IPS DF 6.9 (cell line): ENCODE results near the gene TRABD2B.
A peak's percentile ranks its signal among the peaks of the same experiment; 100 is the strongest.

ENCODE experiments used
- DNase-seq: peaks from one replicate; pipeline ENCODE4 v3.0.0-alpha.2; 2013; ENCODE audit warnings: low read depth, low spot score
- H3K27ac ChIP-seq: one replicate; pipeline ENCODE4 v1.5.1; 2013; ENCODE audit warnings: low read length, control low read depth
- H3K27me3 ChIP-seq: 2 replicates; pipeline ENCODE4 v1.6.1; 2013; ENCODE audit warnings: mild to moderate bottlenecking, low read length; ENCODE audit not compliant: control insufficient read depth, insufficient read depth
- H3K36me3 ChIP-seq: 2 replicates; pipeline ENCODE4 v1.6.1; 2013; ENCODE audit warnings: low read length; ENCODE audit not compliant: control insufficient read depth, insufficient read depth
- H3K4me1 ChIP-seq: 2 replicates; pipeline ENCODE4 v1.6.1; 2013; ENCODE audit warnings: low read length; ENCODE audit not compliant: control insufficient read depth, insufficient read depth
- H3K4me3 ChIP-seq: 2 replicates; pipeline ENCODE4 v1.5.1; 2013; ENCODE audit warnings: mild to moderate bottlenecking, low read length
- H3K9me3 ChIP-seq: 2 replicates; pipeline ENCODE4 v1.6.1; 2013; ENCODE audit warnings: low read length, inconsistent platforms; ENCODE audit not compliant: control insufficient read depth, insufficient read depth
- WGBS: extraction: QIAGEN DNeasy Blood & Tissue Kit; methylation state at CpG from one replicate; pipeline ENCODE4 v1.1.7; 2013; ENCODE audit warnings: mixed read lengths, missing lambda C conversion rate; ENCODE audit not compliant: insufficient read length, insufficient coverage; 5-methylcytosine and 5-hydroxymethylcytosine counted together

The TRABD2B gene

DNA sequence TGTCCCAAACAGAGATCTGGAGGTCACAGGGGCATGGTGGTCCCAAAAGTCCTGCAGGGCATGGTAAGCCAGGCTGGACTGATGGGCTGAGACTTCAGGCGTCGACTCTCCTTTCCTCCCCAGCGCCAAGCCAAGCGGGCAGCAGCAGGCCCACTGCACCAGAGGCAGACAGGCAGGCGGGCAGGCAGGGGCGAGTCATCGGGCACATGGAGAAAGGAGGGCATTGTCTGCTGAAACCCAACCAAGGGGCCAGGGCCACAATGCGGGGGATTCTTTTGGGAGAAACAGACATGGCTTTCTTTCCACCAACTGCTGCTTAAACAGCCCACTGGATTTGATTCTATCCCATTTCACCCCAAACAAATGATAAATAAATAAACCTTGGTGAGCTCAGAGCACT lies 46.2 kb downstream of the TRABD2B start:
- no peak overlapping the region for H3K4me3 ChIP-seq
- no peaks in the 10 kb centered on the region for H3K36me3 ChIP-seq
- H3K9me3 ChIP-seq, result 0 out of 2 replicates have a peak, but pooled peaks cover 2% of the 10 kb centered on the region
- no peaks in the 10 kb centered on the region for H3K4me1 ChIP-seq
- no peaks in the 10 kb centered on the region; the same call in 1 of the 2 replicates for H3K27me3 ChIP-seq
- no peak for DNase-seq
- H3K27ac ChIP-seq, result no peak overlapping the region
- WGBS, result no CpG with 5 or more reads among the region's 8 CpGs

DNA sequence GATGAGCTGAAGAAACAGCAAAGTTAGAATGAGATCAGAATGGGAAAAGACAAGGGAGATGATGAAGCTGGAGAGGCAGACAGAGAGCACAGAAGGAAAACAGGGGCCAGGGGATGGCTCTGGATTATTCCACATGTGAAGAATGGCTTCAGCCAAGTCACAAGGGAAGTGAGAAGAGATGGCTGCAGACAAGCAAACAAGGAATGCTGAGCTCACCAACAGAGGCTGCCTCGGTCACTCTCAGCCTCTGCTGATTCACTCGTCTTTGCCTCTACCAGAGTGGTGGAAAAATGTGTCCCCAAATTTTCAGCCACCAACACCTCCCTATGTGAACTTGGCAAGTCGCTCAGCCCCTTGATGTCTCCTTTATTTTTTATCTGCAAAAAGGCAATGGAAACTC lies 46.7 kb downstream of the TRABD2B start:
- WGBS, result no CpG with 5 or more reads among the region's 3 CpGs
- DNase-seq, result no peak
- Histone ChIP-seq H3K36me3 (no peaks in the 10 kb centered on the region), H3K27me3 (no peaks in the 10 kb centered on the region; the same call in 1 of the 2 replicates), H3K27ac (no peak overlapping the region), H3K4me1 (no peaks in the 10 kb centered on the region), H3K9me3 (no peaks in the 10 kb centered on the region), H3K4me3 (no peak overlapping the region)

DNA sequence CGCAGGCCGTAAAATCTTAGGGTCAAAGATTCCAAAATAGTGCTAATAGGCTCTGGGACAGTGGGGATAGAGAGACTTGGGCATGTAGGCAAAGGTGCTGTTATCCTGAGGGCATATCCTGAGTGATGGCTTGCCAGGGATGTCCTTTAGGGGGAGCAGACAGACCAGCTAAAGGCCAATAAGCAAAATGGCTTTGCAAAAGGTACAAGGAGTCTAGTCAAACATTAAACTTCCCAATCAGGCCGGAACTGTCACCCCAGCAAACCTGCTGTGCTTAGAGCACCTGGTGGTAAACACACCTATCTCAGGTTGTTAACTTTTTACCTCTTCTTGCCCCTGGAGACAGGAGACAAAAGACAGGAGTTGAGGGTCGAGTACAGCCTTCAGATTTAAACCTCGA lies 49.1 kb downstream of the TRABD2B start:
- no peaks in the 10 kb centered on the region for H3K4me1 ChIP-seq
- H3K4me3 ChIP-seq, result no peak overlapping the region
- H3K36me3 ChIP-seq, result no peaks in the 10 kb centered on the region
- H3K27me3 ChIP-seq, result no peaks in the 10 kb centered on the region; the same call in 1 of the 2 replicates
- no CpG with 5 or more reads among the region's 5 CpGs for WGBS
- no peak overlapping the region for H3K27ac ChIP-seq
- DNase-seq, result peak; percentile 35
- no peaks in the 10 kb centered on the region for H3K9me3 ChIP-seq

DNA sequence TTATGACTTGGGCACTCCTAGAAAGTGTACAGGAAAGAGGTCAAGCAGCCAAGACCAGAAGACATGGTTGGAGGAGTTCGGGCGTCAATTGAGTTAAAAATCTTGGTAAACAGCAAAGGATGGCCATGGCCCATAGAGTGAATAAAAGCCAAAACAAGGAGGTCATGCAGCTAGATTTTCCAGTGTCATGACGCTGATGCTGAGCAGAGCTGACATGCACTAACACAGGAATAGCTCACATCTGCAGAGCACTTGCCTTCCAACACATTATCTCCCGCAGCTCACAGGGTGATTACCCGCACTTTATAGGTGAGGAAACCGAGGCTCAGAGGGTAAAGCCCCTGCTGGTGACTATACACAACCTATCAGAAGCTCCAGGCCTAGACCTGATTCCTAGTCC lies 49.7 kb downstream of the TRABD2B start:
- H3K27ac ChIP-seq, result no peak overlapping the region

DNA sequence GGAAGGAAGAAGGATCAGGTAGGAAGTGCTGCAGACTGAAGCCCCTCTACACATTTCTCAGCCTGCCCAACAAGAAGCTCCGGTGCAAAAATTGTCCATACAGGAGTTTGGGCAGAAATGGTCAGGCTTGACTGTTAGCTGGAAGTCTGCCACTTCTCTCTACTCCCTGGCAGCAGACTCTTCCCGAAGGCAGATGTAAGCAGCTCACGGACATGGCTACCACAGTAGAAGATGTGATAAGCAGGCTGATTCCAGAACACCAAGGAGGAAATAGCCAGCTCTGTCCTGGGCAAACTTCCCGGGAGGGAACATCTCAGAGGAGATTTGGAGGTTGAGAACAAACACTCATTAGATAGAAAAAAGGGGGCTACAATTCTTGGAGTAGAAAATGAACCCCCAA lies 52.6 kb downstream of the TRABD2B start:
- no peak for DNase-seq
- H3K27me3 ChIP-seq, result no peaks in the 10 kb centered on the region; the same call in 1 of the 2 replicates
- no peak overlapping the region for H3K27ac ChIP-seq
- H3K36me3 ChIP-seq, result no peaks in the 10 kb centered on the region
- H3K9me3 ChIP-seq, result no peaks in the 10 kb centered on the region
- H3K4me1 ChIP-seq, result no peaks in the 10 kb centered on the region
- no peak overlapping the region for H3K4me3 ChIP-seq
- WGBS, result no CpG with 5 or more reads among the region's 4 CpGs

More for the DNA sequence above, 49.7 kb downstream of the TRABD2B start:
- DNase-seq, result no peak
- no peaks in the 10 kb centered on the region for H3K9me3 ChIP-seq
- no peaks in the 10 kb centered on the region for H3K4me1 ChIP-seq
- WGBS, result no CpG with 5 or more reads among the region's 6 CpGs
- H3K36me3 ChIP-seq, result no peaks in the 10 kb centered on the region
- no peak overlapping the region for H3K4me3 ChIP-seq
- H3K27me3 ChIP-seq, result no peaks in the 10 kb centered on the region; the same call in 1 of the 2 replicates

DNA sequence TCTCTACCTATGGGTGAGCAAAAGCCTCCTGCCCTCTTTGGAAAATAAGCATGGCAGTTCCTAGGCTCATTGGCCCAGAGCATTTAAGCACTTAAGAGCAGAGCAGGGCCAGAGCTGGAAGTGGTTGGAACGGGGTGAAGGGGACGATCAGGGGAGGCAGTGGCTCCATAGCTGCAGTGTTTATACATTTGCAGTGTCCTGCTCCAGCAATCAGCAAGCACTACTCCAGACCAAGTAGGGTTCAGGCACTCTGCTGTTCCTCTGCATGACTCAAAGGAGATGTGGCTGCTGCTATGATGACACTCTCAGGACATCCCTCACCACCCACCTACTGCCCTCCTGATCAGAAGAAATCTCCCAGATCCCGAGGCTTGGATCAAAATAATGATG lies 55.0 kb downstream of the TRABD2B start:
- no peaks in the 10 kb centered on the region for H3K9me3 ChIP-seq
- H3K36me3 ChIP-seq, result no peaks in the 10 kb centered on the region
- no peak overlapping the region for H3K4me3 ChIP-seq
- no peak for DNase-seq
- no peaks in the 10 kb centered on the region; the same call in 1 of the 2 replicates for H3K27me3 ChIP-seq
- WGBS, result no CpG with 5 or more reads among the region's 3 CpGs
- H3K4me1 ChIP-seq, result no peaks in the 10 kb centered on the region
- no peak overlapping the region for H3K27ac ChIP-seq

DNA sequence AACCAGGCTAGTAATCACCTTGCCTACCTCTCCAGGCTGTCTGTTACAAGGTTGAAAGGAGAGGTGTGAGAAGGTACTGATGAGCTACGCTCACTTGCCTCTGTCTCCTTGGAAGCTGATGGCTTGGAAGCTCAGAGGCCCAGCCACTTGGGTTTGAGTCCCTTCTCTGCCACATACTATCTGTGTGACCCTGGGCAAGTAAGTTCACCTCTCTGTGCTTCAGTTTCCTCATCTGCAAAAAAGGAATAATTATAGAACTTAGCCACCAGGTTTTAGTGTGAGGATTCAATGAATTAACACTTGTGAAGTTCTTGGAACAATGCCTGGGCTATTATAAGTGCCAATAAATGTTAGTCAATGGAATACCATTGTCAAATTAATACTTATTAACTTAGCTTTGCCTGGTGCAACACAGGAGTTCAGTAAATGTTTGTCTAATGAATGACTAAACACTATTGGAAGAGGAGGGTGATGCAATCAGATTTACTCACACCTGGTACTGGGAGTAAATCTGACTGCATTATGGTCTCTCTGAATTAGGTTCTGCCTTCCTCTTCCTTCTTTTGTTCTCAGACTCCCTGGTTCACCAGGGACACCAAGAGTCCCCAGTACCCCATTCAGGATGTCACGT lies 55.5 kb downstream of the TRABD2B start:
- WGBS, result no CpG with 5 or more reads among the region's 2 CpGs
- Histone ChIP-seq H3K36me3 (no peaks in the 10 kb centered on the region), H3K9me3 (no peaks in the 10 kb centered on the region), H3K27ac (no peak overlapping the region), H3K27me3 (no peaks in the 10 kb centered on the region), H3K4me1 (no peaks in the 10 kb centered on the region), H3K4me3 (no peak overlapping the region)
- no peak for DNase-seq

DNA sequence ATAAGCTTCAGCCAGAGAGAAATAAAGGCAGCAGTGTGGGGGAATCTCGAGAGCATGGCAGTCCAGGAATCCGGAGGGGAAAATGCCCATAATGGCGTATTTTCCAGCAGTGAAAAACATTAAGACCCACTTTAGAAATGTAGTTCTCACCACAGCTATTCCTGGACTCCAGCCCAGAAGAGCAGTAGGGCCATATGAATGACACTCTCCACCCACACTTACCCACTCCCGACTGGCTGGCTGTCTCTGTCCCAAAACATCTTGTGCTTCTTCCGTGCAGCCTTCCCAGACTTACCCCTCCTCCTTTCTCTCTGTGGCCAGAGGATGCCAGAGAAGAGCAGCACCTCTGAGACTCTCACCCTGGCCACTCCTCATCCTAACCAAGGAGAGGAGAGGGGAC lies 56.4 kb downstream of the TRABD2B start:
- DNase-seq, result no peak
- Histone ChIP-seq H3K27ac (no peak overlapping the region), H3K36me3 (no peaks in the 10 kb centered on the region), H3K27me3 (no peaks in the 10 kb centered on the region), H3K9me3 (no peaks in the 10 kb centered on the region), H3K4me3 (no peak overlapping the region), H3K4me1 (no peaks in the 10 kb centered on the region)
- no CpG with 5 or more reads among the region's 5 CpGs for WGBS

DNA sequence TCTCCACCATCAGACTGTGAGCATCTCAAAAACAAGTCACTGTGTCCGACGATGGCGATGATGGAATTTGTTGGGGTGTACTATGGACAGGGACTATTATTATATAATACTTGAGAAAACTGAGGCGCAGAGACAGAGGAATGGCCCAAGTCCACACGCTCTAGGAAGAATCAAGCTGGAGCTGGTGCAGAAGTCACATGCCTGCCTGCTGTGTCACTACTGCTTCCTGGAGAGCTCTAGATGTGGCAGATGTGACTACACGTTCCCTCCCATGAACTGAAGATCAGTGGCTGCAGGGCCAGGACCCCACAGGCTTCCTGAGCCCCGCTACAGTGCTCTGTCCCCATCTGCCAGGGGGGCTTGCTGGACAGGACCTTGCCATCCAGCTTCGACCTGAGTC lies 56.9 kb downstream of the TRABD2B start:
- H3K27ac ChIP-seq, result no peak overlapping the region
- H3K4me1 ChIP-seq, result no peaks in the 10 kb centered on the region
- no peaks in the 10 kb centered on the region for H3K36me3 ChIP-seq
- H3K27me3 ChIP-seq, result no peaks in the 10 kb centered on the region
- no peak overlapping the region for H3K4me3 ChIP-seq
- no peaks in the 10 kb centered on the region for H3K9me3 ChIP-seq
- DNase-seq, result no peak
- no CpG with 5 or more reads among the region's 8 CpGs for WGBS

DNA sequence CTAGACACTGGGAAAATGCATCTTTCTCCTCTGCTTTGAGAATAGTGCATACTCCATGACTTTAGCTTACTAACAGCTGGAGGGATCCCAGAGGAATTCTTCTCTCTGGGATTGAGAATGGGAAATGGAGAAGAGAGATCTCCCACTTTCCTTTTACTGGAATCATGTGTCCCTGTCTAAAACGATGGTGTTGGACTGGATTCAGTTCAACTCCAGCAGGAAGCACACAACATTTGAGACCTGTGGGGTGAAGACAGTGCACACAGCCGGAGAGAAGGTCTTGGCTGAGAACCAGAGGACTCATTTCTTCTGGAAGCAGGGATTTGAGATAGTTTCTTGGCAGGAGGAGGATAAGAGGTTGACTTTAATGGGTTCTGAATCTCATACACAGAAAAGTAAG lies 58.7 kb downstream of the TRABD2B start:
- 0 out of 2 replicates have a peak, but pooled peaks cover 3% of the 10 kb centered on the region for H3K4me1 ChIP-seq
- H3K27ac ChIP-seq, result no peak overlapping the region
- no peaks in the 10 kb centered on the region for H3K27me3 ChIP-seq
- WGBS, result no CpG with 5 or more reads among the region's 2 CpGs
- no peak for DNase-seq
- no peaks in the 10 kb centered on the region for H3K9me3 ChIP-seq
- H3K36me3 ChIP-seq, result no peaks in the 10 kb centered on the region
- no peak overlapping the region for H3K4me3 ChIP-seq

DNA sequence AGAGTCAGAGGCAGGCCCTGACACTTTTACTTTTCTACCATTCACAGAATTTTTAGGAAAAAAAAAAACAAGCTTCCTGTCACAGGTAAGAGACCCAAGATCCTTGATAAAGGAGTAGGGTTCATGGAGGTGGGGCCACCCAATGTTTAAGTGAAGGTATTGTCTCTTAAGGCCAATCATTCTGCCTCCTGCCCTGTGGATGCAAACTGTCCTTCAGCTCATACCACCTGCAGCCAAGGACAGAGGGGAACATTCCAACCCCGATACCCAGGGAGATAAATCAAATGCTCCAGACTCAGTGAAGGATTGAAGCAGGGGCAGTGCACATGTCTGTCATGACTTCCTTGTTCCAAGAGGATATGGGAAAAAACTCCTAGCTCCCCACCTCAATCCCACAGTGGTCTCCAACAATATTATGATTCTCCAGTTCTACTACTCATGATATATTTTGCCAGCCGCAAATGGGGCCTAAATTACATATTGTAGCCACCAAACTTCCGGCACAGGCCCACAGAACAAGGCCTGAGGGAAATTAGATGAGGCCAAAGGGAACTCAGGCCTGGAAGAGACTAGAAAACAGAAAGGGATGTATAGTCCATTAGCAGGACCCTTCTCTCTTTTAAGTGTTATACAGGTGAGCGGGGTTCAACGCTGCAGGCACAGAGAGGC lies 59.5 kb downstream of the TRABD2B start:
- no peak overlapping the region for H3K27ac ChIP-seq
- no peaks in the 10 kb centered on the region for H3K27me3 ChIP-seq
- H3K4me1 ChIP-seq, result 0 out of 2 replicates have a peak, but pooled peaks cover 3% of the 10 kb centered on the region
- no peaks in the 10 kb centered on the region for H3K9me3 ChIP-seq
- WGBS, result no CpG with 5 or more reads among the region's 5 CpGs
- no peaks in the 10 kb centered on the region for H3K36me3 ChIP-seq
- H3K4me3 ChIP-seq, result no peak overlapping the region
- no peak for DNase-seq
